ENCODE measurements around the gene MKRN2.

- TF ChIP-seq POLR2AphosphoS5 (IDR thresholded peaks at IDR 0.05) (no peak), CTCF (IDR thresholded peaks at IDR 0.05) (no peak), EP300 (IDR thresholded peaks at IDR 0.05) (no peak)
These were observed 17.2 kb downstream of the MKRN2 start for GRCh38 chr3:12574131-12574530.
